ENCODE results near the gene DGCR8.

DGCR8 gene

GRCh38 chr22:20127318-20127868, 47.4 kb downstream of the DGCR8 start:
- no peak for DNase-seq

GRCh38 chr22:20127869-20128618, 48.0 kb downstream of the DGCR8 start:
- DNase-seq: no peak

GRCh38 chr22:20128619-20128901, 48.5 kb downstream of the DGCR8 start:
- no peak for DNase-seq

GRCh38 chr22:20128902-20129746, 49.1 kb downstream of the DGCR8 start:
- DNase-seq: peak; percentile 59

GRCh38 chr22:20129747-20130014, 49.6 kb downstream of the DGCR8 start:
- DNase-seq: no peak

- DNase-seq: no peak
Measured at GRCh38 chr22:20130319-20130718, 50.3 kb downstream of the DGCR8 start.

- DNase-seq: peak; percentile 79
Measured at GRCh38 chr22:20130731-20131596, 50.9 kb downstream of the DGCR8 start.

- DNase-seq: peak; percentile 44
Measured at GRCh38 chr22:20131597-20131858, 51.5 kb downstream of the DGCR8 start, which contains the start of gene ZDHHC8. Gene ZDHHC8 (plus strand): TSS chr22:20131804. CDS start chr22:20131948, 144 bp downstream.

GRCh38 chr22:20131859-20132685, 52.0 kb downstream of the DGCR8 start:
- no peak for DNase-seq

GRCh38 chr22:20132686-20133246, 52.7 kb downstream of the DGCR8 start:
- DNase-seq: no peak

GRCh38 chr22:20133930-20134549, 54.0 kb downstream of the DGCR8 start:
- DNase-seq: no peak

GRCh38 chr22:20135265-20135664, 55.2 kb downstream of the DGCR8 start:
- no peak for DNase-seq

- DNase-seq: no peak
Measured at GRCh38 chr22:20135806-20136602, 56.0 kb downstream of the DGCR8 start.

GRCh38 chr22:20136603-20136873, 56.5 kb downstream of the DGCR8 start:
- DNase-seq: no peak

- DNase-seq: no peak
Measured at GRCh38 chr22:20137113-20137512, 57.1 kb downstream of the DGCR8 start.

- no peak for DNase-seq
Measured at GRCh38 chr22:20137671-20138416, 57.8 kb downstream of the DGCR8 start.

GRCh38 chr22:20138417-20138738, 58.3 kb downstream of the DGCR8 start:
- no peak for DNase-seq

GRCh38 chr22:20138868-20139267, 58.8 kb downstream of the DGCR8 start:
- no peak for DNase-seq

GRCh38 chr22:20139391-20140106, 59.5 kb downstream of the DGCR8 start:
- DNase-seq: no peak

- no peak for DNase-seq
Measured at GRCh38 chr22:20140107-20140445, 60.0 kb downstream of the DGCR8 start.

Data from activated CD4-positive, alpha-beta T cell treated with anti-CD3 and anti-CD28 coated beads, Interleukin-2, amount 50 U/mL, for 1 hour (primary cell).